Activated naive CD4-positive, alpha-beta T cell treated with anti-CD3 and anti-CD28 coated beads, Interleukin-2, amount 50 U/mL, for 72 hours (primary cell): ENCODE results near the gene EIF2S1. TPM values are rescaled to one million over a fixed set of nuclear protein-coding genes. Genes with fewer than 3 reads are reported as not detected.
"Not testable (repeated sequence)": the region's sequence is repeated elsewhere in the genome, so short reads cannot be mapped to it uniquely, and the experiment has no call there.

Experiments
- ATAC-seq, 2 donors: fragments of 150-1000 bp; cut with Tn5 transposase; 2 replicates each; pipeline ENCODE4 v1.10.0; 2021; ENCODE audit warnings: mild to moderate bottlenecking in 2 of 2, moderate library complexity in 2 of 2
- DNase-seq, 2 donors: peaks; one replicate each; pipeline ENCODE4 v3.0.0; 2021 to 2022; ENCODE audit warnings: low spot score in 2 of 2
- H3K27ac Mint-ChIP-seq, 2 donors: one replicate each; pipeline ENCODE4 v1.8.0; 2022; ENCODE audit warnings: mild to moderate bottlenecking in 2 of 2, mixed read lengths in 2 of 2
- H3K36me3 Mint-ChIP-seq, 2 donors: one replicate each; pipeline ENCODE4 v1.8.0; 2022; ENCODE audit warnings: mixed read lengths in 2 of 2
- H3K9me3 Mint-ChIP-seq, 2 donors: one replicate each; pipeline ENCODE4 v1.8.0; 2022; ENCODE audit warnings: mixed read lengths in 2 of 2
- total RNA-seq, 2 donors: library from RNA; stranded (reverse); gene quantifications; one replicate each; pipeline ENCODE4 v1.2.3, GENCODE V29; 2022

Gene EIF2S1
- total RNA-seq, 2 donors from 2014 or later: 139 to 176 TPM

- Mint-ChIP-seq H3K9me3 (no peaks in the 10 kb centered on the region), H3K27ac (no peak overlapping the region), H3K36me3 (no peaks in the 10 kb centered on the region)
- DNase-seq: no peak
- ATAC-seq: no peak
These were observed 33.6 kb downstream of the EIF2S1 start for GRCh38 chr14:67393689-67394088.

GRCh38 chr14:67395086-67395875 is 35.2 kb downstream of the EIF2S1 start:
- no peaks in the 10 kb centered on the region for H3K9me3 Mint-ChIP-seq
- no peak overlapping the region for H3K27ac Mint-ChIP-seq
- ATAC-seq (no peak), DNase-seq (no peak)
- no peaks in the 10 kb centered on the region for H3K36me3 Mint-ChIP-seq

- DNase-seq: no peak
- no peak overlapping the region for H3K27ac Mint-ChIP-seq
- no peak for ATAC-seq
- H3K9me3 Mint-ChIP-seq: no peaks in the 10 kb centered on the region
- H3K36me3 Mint-ChIP-seq: no peaks in the 10 kb centered on the region
These were observed 35.7 kb downstream of the EIF2S1 start for GRCh38 chr14:67395876-67396189.

- no peak for ATAC-seq
- H3K9me3 Mint-ChIP-seq: no peaks in the 10 kb centered on the region
- H3K36me3 Mint-ChIP-seq: no peaks in the 10 kb centered on the region
- DNase-seq: no peak
- no peak overlapping the region for H3K27ac Mint-ChIP-seq
These were observed 36.3 kb downstream of the EIF2S1 start for GRCh38 chr14:67396381-67396970.

- Mint-ChIP-seq H3K9me3 (no peaks in the 10 kb centered on the region), H3K27ac (no peak overlapping the region), H3K36me3 (no peaks in the 10 kb centered on the region)
- DNase-seq (no peak), ATAC-seq (no peak)
These were observed 37.4 kb downstream of the EIF2S1 start for GRCh38 chr14:67397536-67397935.

- Mint-ChIP-seq H3K36me3 (no peaks in the 10 kb centered on the region), H3K27ac (peak overlapping the region in 1 of 2 donors; percentile 70), H3K9me3 (no peaks in the 10 kb centered on the region)
- ATAC-seq (no peak), DNase-seq (no peak)
These were observed 40.3 kb downstream of the EIF2S1 start for GRCh38 chr14:67400434-67400833.

- H3K36me3 Mint-ChIP-seq: no peaks in the 10 kb centered on the region
These were observed 45.6 kb downstream of the EIF2S1 start for GRCh38 chr14:67405771-67406170.

GRCh38 chr14:67408122-67408801 is 48.1 kb downstream of the EIF2S1 start:
- ATAC-seq, H3K36me3 Mint-ChIP-seq, H3K9me3 Mint-ChIP-seq, H3K27ac Mint-ChIP-seq, DNase-seq: not testable (repeated sequence)

More at GRCh38 chr14:67405771-67406170, 45.6 kb downstream of the EIF2S1 start:
- Mint-ChIP-seq H3K27ac (no peak overlapping the region), H3K9me3 (no peaks in the 10 kb centered on the region)
- no peak for ATAC-seq
- no peak for DNase-seq

- ATAC-seq (no peak), DNase-seq (no peak)
- Mint-ChIP-seq H3K9me3 (no peaks in the 10 kb centered on the region), H3K27ac (no peak overlapping the region), H3K36me3 (no peaks in the 10 kb centered on the region)
These were observed 49.3 kb downstream of the EIF2S1 start for GRCh38 chr14:67409461-67409860.

- Mint-ChIP-seq H3K9me3 (no peaks in the 10 kb centered on the region), H3K27ac (no peak overlapping the region), H3K36me3 (no peaks in the 10 kb centered on the region)
- no peak for ATAC-seq
- DNase-seq: no peak
These were observed 50.2 kb downstream of the EIF2S1 start for GRCh38 chr14:67410313-67410712.

GRCh38 chr14:67411370-67411769 is 51.2 kb downstream of the EIF2S1 start:
- H3K27ac Mint-ChIP-seq: no peak overlapping the region
- H3K36me3 Mint-ChIP-seq: no peaks in the 10 kb centered on the region
- no peak for ATAC-seq

GRCh38 chr14:67411820-67412421 is 51.8 kb downstream of the EIF2S1 start, which contains the start of gene PLEK2:
Gene PLEK2, minus strand, starts transcription at chr14:67412165. Its CDS starts 106 bp downstream, at chr14:67412059.
- no peaks in the 10 kb centered on the region for H3K9me3 Mint-ChIP-seq
- H3K36me3 Mint-ChIP-seq: no peaks in the 10 kb centered on the region
- no peak within 1 kb of the TSS for H3K27ac Mint-ChIP-seq
- peak; percentile 80 to 81 for ATAC-seq
- DNase-seq: peak; percentile 61 to 65

More at GRCh38 chr14:67411370-67411769, 51.2 kb downstream of the EIF2S1 start:
- H3K9me3 Mint-ChIP-seq: no peaks in the 10 kb centered on the region
- no peak for DNase-seq

- Mint-ChIP-seq H3K36me3 (no peaks in the 10 kb centered on the region), H3K27ac (peak overlapping the region in 1 of 2 donors; percentile 79), H3K9me3 (no peaks in the 10 kb centered on the region)
- DNase-seq: peak; percentile 34 to 58
- peak; percentile 74 to 75 for ATAC-seq
These were observed 54.0 kb downstream of the EIF2S1 start for GRCh38 chr14:67413806-67414769.

GRCh38 chr14:67415610-67416009 is 55.5 kb downstream of the EIF2S1 start:
- not testable (repeated sequence) for DNase-seq, ATAC-seq, H3K9me3 Mint-ChIP-seq, H3K27ac Mint-ChIP-seq, H3K36me3 Mint-ChIP-seq

- no peaks in the 10 kb centered on the region for H3K9me3 Mint-ChIP-seq
- DNase-seq: no peak
These were observed 56.0 kb downstream of the EIF2S1 start for GRCh38 chr14:67416085-67416484.

GRCh38 chr14:67416810-67417209 is 56.7 kb downstream of the EIF2S1 start:
- DNase-seq: no peak
- H3K27ac Mint-ChIP-seq: no peak overlapping the region
- no peak for ATAC-seq
- H3K9me3 Mint-ChIP-seq: no peaks in the 10 kb centered on the region
- H3K36me3 Mint-ChIP-seq: no peaks in the 10 kb centered on the region

More at GRCh38 chr14:67416085-67416484, 56.0 kb downstream of the EIF2S1 start:
- Mint-ChIP-seq H3K36me3 (no peaks in the 10 kb centered on the region), H3K27ac (no peak overlapping the region)
- ATAC-seq: no peak
